Activated T-cell treated with anti-CD3 and anti-CD28 coated beads, Interleukin-2, amount 50 U/mL, for 48 hours (primary cell): Measurements from ENCODE around the gene ZNF420.
"Not testable (repeated sequence)": the region's sequence is repeated elsewhere in the genome, so short reads cannot be mapped to it uniquely, and the experiment has no call there.

Source experiments
- DNase-seq, 2 experiments: peaks; one replicate each; pipeline ENCODE4 v3.0.0-alpha.2; 2020

The ZNF420 gene

GRCh38 chr19:37077934-37078716 is at the start of gene ZNF420:
ZNF420 (plus strand) TSS chr19:37078433; CDS start chr19:37089119, 10,686 bp downstream.
- peak; percentile 87 to 91 for DNase-seq

GRCh38 chr19:37045140-37045539 is 33.1 kb upstream of the ZNF420 start:
- DNase-seq = no peak

- no peak for DNase-seq
Observed at GRCh38 chr19:37055330-37055729, 22.9 kb upstream of the ZNF420 start.

GRCh38 chr19:37056776-37057175 is 21.5 kb upstream of the ZNF420 start:
- DNase-seq = no peak

GRCh38 chr19:37059142-37059541 is 19.1 kb upstream of the ZNF420 start:
- no peak for DNase-seq

GRCh38 chr19:37064886-37065285 is 13.3 kb upstream of the ZNF420 start:
- not testable (repeated sequence) for DNase-seq

GRCh38 chr19:37074111-37074510 is 4.1 kb upstream of the ZNF420 start:
- no peak for DNase-seq

GRCh38 chr19:37074819-37075362 is 3.3 kb upstream of the ZNF420 start:
- no peak for DNase-seq

- not testable (repeated sequence) for DNase-seq
Observed at GRCh38 chr19:37076524-37076923, 1.7 kb upstream of the ZNF420 start.

- no peak for DNase-seq
Observed at GRCh38 chr19:37077501-37077933, 716 bp upstream of the ZNF420 start.

GRCh38 chr19:37078717-37079032 is 442 bp downstream of the ZNF420 start:
- no peak for DNase-seq

- DNase-seq = no peak
Observed at GRCh38 chr19:37079238-37079637, 1.0 kb downstream of the ZNF420 start.

GRCh38 chr19:37082307-37082706 is 4.1 kb downstream of the ZNF420 start:
- DNase-seq = no peak

- DNase-seq = no peak
Observed at GRCh38 chr19:37087110-37087509, 8.9 kb downstream of the ZNF420 start.

- DNase-seq = no peak
Observed at GRCh38 chr19:37095859-37096258, 17.6 kb downstream of the ZNF420 start.

GRCh38 chr19:37098570-37098969 is 20.3 kb downstream of the ZNF420 start:
- no peak for DNase-seq

- DNase-seq = not testable (repeated sequence)
Observed at GRCh38 chr19:37104135-37104534, 25.9 kb downstream of the ZNF420 start.

- not testable (repeated sequence) for DNase-seq
Observed at GRCh38 chr19:37111753-37112152, 33.5 kb downstream of the ZNF420 start.

GRCh38 chr19:37114001-37114400 is 35.8 kb downstream of the ZNF420 start:
- DNase-seq = no peak

- DNase-seq = not testable (repeated sequence)
Observed at GRCh38 chr19:37122093-37122492, 43.9 kb downstream of the ZNF420 start.

GRCh38 chr19:37127999-37128820 is 50.0 kb downstream of the ZNF420 start:
- no peak for DNase-seq

- DNase-seq = no peak
Observed at GRCh38 chr19:37128821-37129177, 50.6 kb downstream of the ZNF420 start.

GRCh38 chr19:37136111-37136510 is 57.9 kb downstream of the ZNF420 start:
- no peak for DNase-seq

- no peak for DNase-seq
Observed at GRCh38 chr19:37148214-37148613, 70.0 kb downstream of the ZNF420 start.
